RWPE2 (cell line): ENCODE measurements around the gene PUM2.

Experiments used
- ATAC-seq: fragments of 200-7000 bp; cut with Tn5 transposase; 3 replicates; pipeline ENCODE4 v1.9.1; 2021; ENCODE audit warnings: low read depth
- DNase-seq: peaks from one replicate; pipeline ENCODE4 v3.0.0-alpha.2; 2020; ENCODE audit warnings: low spot score
- H3K27ac ChIP-seq: fragments of 450-650 bp; 2 replicates; pipeline ENCODE4 v1.5.1; 2017; ENCODE audit warnings: mild to moderate bottlenecking; ENCODE audit not compliant: poor library complexity, severe bottlenecking
- H3K27me3 ChIP-seq: fragments of 250-450 bp; sonication (Bioruptor Pico); 2 replicates; pipeline ENCODE4 v1.5.1; 2021; ENCODE audit warnings: mild to moderate bottlenecking, moderate library complexity; ENCODE audit not compliant: insufficient read depth, poor library complexity, severe bottlenecking
- H3K36me3 ChIP-seq: fragments of 250-450 bp; sonication (Bioruptor Pico); 2 replicates; pipeline ENCODE4 v1.5.1; 2020; ENCODE audit warnings: low read depth, mild to moderate bottlenecking, moderate library complexity
- H3K4me1 ChIP-seq: fragments of 250-450 bp; sonication (Bioruptor Pico); 2 replicates; pipeline ENCODE4 v1.5.1; 2021; ENCODE audit warnings: mild to moderate bottlenecking, moderate library complexity; ENCODE audit not compliant: insufficient read depth, poor library complexity, severe bottlenecking
- H3K4me3 ChIP-seq: fragments of 250-450 bp; sonication (Bioruptor Pico); 2 replicates; pipeline ENCODE4 v1.5.1; 2021; ENCODE audit warnings: mild to moderate bottlenecking, moderate library complexity; ENCODE audit not compliant: severe bottlenecking
- H3K9me3 ChIP-seq: fragments of 250-450 bp; sonication (Bioruptor Pico); 2 replicates; pipeline ENCODE4 v1.5.1; 2021; ENCODE audit warnings: mild to moderate bottlenecking, moderate library complexity; ENCODE audit not compliant: severe bottlenecking
- TF ChIP-seq, protein P1 (sequence below): fragments of 450-650 bp; IDR thresholded peaks from one replicate; pipeline ENCODE4 v1.5.1; 2017; ENCODE audit warnings: mild to moderate bottlenecking, moderate library complexity; ENCODE audit not compliant: poor library complexity, severe bottlenecking

The PUM2 gene

DNA sequence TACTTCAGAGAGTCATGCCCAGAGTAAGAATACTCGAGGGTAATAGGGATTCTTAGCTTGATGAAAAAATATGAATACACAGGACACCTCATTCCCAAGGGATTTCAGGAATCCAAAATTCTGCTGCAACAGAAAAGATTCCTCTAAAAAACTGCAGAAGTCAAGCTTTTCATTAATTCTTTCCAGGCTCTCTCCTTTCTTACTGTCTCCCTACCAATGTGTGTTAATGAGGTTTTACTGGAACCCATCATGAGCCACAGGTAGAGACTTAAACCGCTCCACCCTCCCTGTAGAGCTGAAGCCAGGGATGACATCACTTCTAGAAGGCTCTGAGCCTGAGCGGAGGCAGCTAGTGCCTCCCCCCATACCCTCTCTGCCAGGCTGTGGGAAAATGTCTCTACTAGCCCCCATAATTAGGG lies 129.1 kb downstream of the PUM2 start:
- peak overlapping the region; percentile 97 for H3K27ac ChIP-seq
- H3K4me1 ChIP-seq: peaks cover 64% of the 10 kb centered on the region
- H3K9me3 ChIP-seq: no peaks in the 10 kb centered on the region
- DNase-seq (no peak), ATAC-seq (no peak)
- H3K36me3 ChIP-seq: peaks cover 62% of the 10 kb centered on the region
- no peaks in the 10 kb centered on the region for H3K27me3 ChIP-seq
- H3K4me3 ChIP-seq: peak overlapping the region; percentile 98
- TF ChIP-seq, protein P1, sequence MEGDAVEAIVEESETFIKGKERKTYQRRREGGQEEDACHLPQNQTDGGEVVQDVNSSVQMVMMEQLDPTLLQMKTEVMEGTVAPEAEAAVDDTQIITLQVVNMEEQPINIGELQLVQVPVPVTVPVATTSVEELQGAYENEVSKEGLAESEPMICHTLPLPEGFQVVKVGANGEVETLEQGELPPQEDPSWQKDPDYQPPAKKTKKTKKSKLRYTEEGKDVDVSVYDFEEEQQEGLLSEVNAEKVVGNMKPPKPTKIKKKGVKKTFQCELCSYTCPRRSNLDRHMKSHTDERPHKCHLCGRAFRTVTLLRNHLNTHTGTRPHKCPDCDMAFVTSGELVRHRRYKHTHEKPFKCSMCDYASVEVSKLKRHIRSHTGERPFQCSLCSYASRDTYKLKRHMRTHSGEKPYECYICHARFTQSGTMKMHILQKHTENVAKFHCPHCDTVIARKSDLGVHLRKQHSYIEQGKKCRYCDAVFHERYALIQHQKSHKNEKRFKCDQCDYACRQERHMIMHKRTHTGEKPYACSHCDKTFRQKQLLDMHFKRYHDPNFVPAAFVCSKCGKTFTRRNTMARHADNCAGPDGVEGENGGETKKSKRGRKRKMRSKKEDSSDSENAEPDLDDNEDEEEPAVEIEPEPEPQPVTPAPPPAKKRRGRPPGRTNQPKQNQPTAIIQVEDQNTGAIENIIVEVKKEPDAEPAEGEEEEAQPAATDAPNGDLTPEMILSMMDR: no peak

DNA sequence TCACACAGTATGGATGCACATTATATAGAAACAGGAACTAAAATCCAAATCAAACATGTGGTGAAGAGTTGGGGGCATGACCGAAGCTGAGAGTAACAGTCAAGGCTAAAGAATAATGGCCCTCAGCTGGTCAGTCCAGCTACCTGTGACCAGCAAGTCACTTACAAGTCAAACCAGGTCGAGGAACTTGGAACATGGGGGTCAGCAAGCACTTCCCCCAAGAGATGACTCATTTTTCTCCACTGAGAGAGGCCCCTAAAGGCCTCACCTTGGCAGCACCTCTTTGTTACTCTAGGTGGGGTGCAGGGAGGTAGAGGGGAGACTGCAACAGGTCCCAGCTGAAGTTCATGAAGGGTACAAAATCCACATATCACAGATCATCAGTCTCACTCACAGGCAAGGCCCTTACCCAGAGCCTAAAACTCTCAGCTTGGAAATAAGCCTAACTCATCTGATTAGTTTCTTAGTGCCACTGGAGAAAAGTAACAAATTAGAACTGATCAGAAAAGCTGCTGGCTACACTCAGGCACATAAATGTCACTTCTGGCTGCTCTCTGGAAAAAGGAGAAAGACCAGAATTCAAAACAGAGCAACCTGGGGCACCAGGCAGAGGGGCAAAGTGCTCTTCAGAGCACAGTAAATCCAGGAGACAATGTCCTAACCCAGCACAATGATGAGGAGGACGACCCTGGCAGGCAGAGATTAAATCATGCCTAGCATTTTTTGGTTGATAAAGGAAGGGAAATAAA lies 129.7 kb downstream of the PUM2 start:
- Histone ChIP-seq H3K27ac (peak overlapping the region; percentile 97), H3K9me3 (no peaks in the 10 kb centered on the region), H3K4me1 (peaks cover 68% of the 10 kb centered on the region), H3K36me3 (peaks cover 67% of the 10 kb centered on the region), H3K27me3 (no peaks in the 10 kb centered on the region), H3K4me3 (no peak overlapping the region)
- ATAC-seq: no peak
- TF ChIP-seq, protein P1: no peak
- DNase-seq: no peak

DNA sequence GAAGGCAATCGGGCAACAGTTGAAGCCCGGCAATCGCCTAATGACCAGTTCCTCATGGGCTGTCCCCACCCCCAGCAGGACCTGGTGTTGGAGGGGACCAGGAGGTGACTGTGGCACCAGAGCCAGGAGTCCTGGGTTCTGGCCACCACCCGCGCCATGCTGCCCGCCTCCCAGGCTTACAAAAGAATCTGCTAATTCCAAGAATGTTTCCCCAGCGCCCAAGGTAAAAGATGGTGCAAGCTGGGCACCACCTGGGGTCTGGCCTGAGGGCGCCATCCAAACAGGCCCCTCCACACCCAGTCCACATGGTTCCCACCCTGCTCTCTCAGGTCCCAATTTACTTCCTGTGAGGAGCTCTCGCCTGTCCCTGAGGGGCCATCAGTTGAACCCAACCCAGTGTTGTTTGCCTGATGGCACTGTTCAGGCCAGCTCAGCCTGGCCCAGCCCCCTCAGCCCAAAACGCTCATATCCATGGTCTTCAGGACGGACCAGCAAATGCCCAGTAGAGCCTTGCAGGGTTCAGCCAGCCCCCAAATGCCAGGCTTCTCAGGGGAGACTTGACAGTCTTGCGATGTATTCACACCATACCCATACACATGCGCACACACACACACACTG lies 130.8 kb downstream of the PUM2 start:
- peaks cover 78% of the 10 kb centered on the region for H3K36me3 ChIP-seq
- H3K9me3 ChIP-seq: no peaks in the 10 kb centered on the region
- no peak overlapping the region for H3K4me3 ChIP-seq
- no peaks in the 10 kb centered on the region for H3K27me3 ChIP-seq
- H3K27ac ChIP-seq: peak overlapping the region; percentile 97
- DNase-seq: no peak
- no peak for ATAC-seq
- H3K4me1 ChIP-seq: peaks cover 73% of the 10 kb centered on the region
- TF ChIP-seq, protein P1: no peak

DNA sequence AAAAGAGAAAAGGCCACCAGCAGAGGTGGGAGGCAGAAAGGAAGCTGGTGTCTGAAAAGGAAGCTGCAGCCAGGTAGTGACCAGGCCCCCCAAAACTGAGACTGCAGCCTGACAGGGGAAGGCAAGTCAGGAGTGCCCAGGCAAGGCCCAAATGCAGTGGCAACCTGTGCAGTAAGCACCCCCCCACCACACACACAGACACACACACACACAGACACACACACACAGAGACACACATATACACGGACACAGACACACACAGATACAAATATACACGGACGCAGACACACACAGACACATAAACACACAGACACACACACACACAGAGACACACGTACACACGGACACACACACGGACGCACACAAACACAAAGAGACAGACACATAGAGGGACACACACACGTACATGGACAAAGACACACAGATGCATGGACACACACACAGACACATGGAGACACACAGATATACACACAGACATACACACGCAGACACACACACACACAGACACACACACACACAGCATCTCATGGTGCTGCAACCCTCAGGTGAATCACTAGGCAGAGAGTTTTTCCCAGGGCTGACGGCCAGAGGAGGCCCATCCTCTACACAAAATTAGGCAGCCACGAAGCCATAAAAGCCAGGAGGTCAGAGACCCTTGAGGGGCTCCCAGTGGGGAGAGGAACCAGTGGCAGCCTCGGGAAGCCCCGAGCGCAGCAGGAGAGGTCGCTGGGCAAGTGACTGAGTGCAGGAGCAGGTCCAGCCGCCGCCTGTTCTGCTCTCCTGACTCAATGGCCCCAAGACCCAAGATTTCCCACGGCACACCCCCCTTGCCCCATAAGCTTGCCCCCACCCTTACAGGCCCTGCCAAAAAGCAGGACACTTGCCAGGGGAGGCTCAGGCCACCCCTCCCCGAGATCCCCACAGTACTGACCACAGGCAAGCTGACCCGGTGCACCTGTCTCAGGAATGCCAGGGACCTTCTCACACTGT lies 132.0 kb downstream of the PUM2 start:
- no peak for DNase-seq
- no peaks in the 10 kb centered on the region for H3K9me3 ChIP-seq
- H3K4me3 ChIP-seq: no peak overlapping the region
- ATAC-seq: no peak
- H3K36me3 ChIP-seq: peaks cover 82% of the 10 kb centered on the region
- peak overlapping the region; percentile 97 for H3K27ac ChIP-seq
- H3K27me3 ChIP-seq: no peaks in the 10 kb centered on the region
- TF ChIP-seq, protein P1: no peak
- peaks cover 86% of the 10 kb centered on the region for H3K4me1 ChIP-seq
